BLaER1 treated with 17β-estradiol and CSF1 and Interleukin-3, amounts not matched to agents 10 nM and 100 nM (cell line): ENCODE data around the gene FOXN3.
"Not testable (repeated sequence)": the region's sequence is repeated elsewhere in the genome, so short reads cannot be mapped to it uniquely, and the experiment has no call there.

Source experiments
- H3K27ac ChIP-seq, 11 experiments: shearing (Covaris generic); formaldehyde crosslinking; 2 replicates each; pipeline ENCODE4 v1.8.1; 2022
- H3K27me3 ChIP-seq, 11 experiments: shearing (Covaris generic); formaldehyde crosslinking; 2 replicates each; pipeline ENCODE4 v1.8.1; 2022
- H3K36me3 ChIP-seq, 11 experiments: shearing (Covaris generic); formaldehyde crosslinking; 2 replicates each; pipeline ENCODE4 v1.8.1; 2022
- H3K4me1 ChIP-seq, 10 experiments: shearing (Covaris generic); formaldehyde crosslinking; 2 replicates each; pipeline ENCODE4 v1.8.1; 2022
- H3K4me2 ChIP-seq, 11 experiments: shearing (Covaris generic); formaldehyde crosslinking; 2 replicates each; pipeline ENCODE4 v1.8.1; 2022
- H3K4me3 ChIP-seq, 10 experiments: shearing (Covaris generic); formaldehyde crosslinking; 2 replicates each; pipeline ENCODE4 v1.8.1; 2022
- H3K9ac ChIP-seq, 11 experiments: shearing (Covaris generic); formaldehyde crosslinking; 2 replicates each; pipeline ENCODE4 v1.8.1; 2022
- H3K9me3 ChIP-seq, 11 experiments: shearing (Covaris generic); formaldehyde crosslinking; replicated peaks in 1 of 11; 2 replicates each; pipeline ENCODE4 v1.8.1; 2022
- H4K20me1 ChIP-seq, 11 experiments: shearing (Covaris generic); formaldehyde crosslinking; 2 replicates each; pipeline ENCODE4 v1.8.1; 2022
- Cebpa-rat ChIP-seq, 11 experiments: shearing (Covaris generic); IDR thresholded peaks; 2 replicates each; pipeline ENCODE4 v1.8.1; 2022

FOXN3 gene

DNA sequence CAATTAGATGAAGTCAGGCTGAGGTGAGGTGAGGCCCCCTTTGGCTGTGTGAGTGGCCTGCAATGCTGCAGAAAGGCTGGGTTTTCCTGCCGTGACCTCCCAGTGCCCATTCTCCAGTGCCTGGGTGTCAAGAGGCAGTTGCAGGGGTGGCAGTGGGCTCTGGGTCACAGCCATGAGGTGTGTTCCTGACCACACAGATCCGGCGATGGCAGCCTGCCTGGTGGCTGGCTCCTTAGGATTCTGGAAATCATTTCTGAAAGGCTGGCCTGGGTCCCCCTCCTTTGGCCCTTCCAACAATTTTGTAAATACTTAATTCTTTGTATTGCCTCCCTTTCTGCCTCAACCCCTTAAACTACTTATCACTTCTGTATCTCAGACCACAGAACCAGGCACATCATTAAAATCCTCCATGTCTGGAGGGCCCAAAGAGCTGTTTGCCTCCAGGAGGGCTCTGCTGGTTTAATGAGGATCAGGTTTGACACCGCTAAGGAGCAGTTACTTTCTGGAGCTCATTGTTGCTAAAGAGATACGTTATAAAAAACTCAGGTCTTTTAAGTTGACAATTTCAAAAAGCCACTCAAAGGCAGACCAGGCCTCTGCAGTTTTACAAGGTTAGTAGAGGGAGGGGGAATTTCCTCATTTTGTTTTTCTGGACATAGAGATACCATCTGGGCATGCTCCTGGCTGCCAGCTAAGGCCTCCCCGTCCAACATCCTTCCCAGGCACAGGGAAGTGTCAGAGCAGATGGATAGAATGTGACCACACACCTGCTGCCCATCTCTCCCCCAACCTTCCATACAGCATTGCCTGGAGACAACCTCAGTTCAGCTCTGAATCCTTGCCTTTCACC, 204.4 kb downstream of the FOXN3 start:
- H3K4me1 ChIP-seq: peaks cover 16 to 26% (median 19%) of the 10 kb centered on the region in 10 experiments
- no peak overlapping the region for H3K9ac ChIP-seq
- no peak overlapping the region for H3K27ac ChIP-seq
- no peak for TF ChIP-seq Cebpa-rat (IDR thresholded peaks at IDR 0.05)
- H3K9me3 ChIP-seq: peaks cover 0 to 7% (median 0%) of the 10 kb centered on the region in 11 experiments; a peak in 2 of 22 replicates
- H3K4me3 ChIP-seq: no peak overlapping the region
- H3K27me3 ChIP-seq: no peaks in the 10 kb centered on the region
- no peak overlapping the region for H3K4me2 ChIP-seq
- H3K36me3 ChIP-seq: peaks cover 12 to 74% (median 47%) of the 10 kb centered on the region in 11 experiments; a peak in 20 of 22 replicates
- peaks cover 0 to 80% (median 2%) of the 10 kb centered on the region in 11 experiments; a peak in 10 of 22 replicates for H4K20me1 ChIP-seq

DNA sequence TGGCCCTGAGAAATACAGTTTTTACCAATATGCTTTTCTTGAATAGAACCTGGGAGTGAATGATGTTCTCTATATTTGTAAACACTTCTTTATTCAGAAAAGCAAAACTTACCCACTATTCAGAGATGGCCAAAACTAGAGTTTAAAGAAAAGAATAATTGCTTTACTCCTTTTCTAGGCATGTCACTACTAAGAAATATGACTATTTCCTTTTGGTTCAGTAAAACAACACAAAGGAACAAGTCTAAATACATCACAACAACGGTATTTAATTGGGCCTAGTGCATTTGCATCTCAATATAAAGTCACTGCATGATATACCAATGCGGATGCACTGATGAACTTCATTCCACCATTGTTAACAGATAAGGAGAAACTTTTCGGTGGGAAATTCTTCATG, 207.5 kb downstream of the FOXN3 start:
- TF ChIP-seq Cebpa-rat (IDR thresholded peaks at IDR 0.05): no peak
- H3K9me3 ChIP-seq: peaks cover 0 to 12% (median 4%) of the 10 kb centered on the region in 11 experiments; a peak in 6 of 22 replicates

DNA sequence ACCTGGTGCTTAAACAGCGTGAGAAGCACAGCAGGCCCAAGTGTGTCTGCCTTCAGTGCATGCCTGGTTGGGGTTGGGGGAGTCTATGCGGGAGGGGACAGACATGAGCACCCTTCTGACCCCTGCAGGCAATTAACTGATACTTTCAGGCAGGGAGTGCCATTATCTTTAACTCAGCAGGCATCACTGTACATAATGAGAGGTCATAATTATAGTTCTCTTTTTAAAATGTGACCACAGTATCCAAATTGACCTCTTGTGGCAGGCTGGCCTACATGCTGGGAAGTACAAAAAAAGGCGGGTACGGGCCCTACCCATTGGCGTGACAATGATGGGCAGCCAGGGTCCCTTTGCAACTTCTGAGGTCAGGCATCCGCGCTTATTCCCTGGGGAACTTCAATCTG, 209.1 kb downstream of the FOXN3 start:
- peaks cover 0 to 99% (median 9%) of the 10 kb centered on the region in 11 experiments; a peak in 10 of 22 replicates for H4K20me1 ChIP-seq

More for the DNA sequence above, 207.5 kb downstream of the FOXN3 start:
- no peak overlapping the region for H3K9ac ChIP-seq
- no peak overlapping the region for H3K27ac ChIP-seq
- H3K4me1 ChIP-seq: peaks cover 36 to 50% (median 45%) of the 10 kb centered on the region in 10 experiments
- peaks cover 8 to 52% (median 31%) of the 10 kb centered on the region in 11 experiments; a peak in 17 of 22 replicates for H3K36me3 ChIP-seq
- no peak overlapping the region for H3K4me3 ChIP-seq
- H4K20me1 ChIP-seq: peaks cover 0 to 92% (median 9%) of the 10 kb centered on the region in 11 experiments; a peak in 9 of 22 replicates
- peak overlapping the region in 2 of 11 experiments; percentile 83 to 94; a peak in 1 of 22 replicates for H3K4me2 ChIP-seq
- no peaks in the 10 kb centered on the region for H3K27me3 ChIP-seq

DNA sequence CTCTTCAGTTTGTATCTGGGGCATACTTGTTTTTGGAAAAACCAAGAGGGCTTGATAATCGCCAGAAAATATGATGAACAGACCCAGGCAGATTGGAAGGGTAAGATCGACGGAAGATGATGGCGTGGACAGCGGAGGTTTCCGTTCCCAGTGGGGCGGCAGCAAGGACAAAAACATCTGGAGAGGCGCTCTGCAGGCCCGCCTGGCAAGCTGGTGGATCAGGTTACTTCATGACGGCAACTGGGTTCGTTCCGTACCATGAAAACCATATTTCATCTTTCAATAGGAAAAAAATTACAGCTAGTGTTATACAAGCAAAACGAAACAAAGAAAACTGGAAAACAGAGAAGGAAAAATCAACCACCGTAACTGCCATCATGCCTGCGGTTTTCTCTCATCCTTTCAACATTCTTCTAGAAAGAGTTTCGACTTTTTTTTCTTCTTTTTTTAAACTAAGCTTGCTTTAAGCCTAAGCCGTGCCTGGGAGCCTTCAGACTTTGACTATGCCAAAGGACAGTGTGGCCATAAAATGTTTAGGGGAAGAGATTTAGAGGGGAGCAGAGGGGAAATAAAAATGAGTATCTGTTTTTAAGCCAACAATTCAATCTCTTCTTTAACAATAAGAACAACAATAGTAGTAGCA, 210.5 kb downstream of the FOXN3 start:
- H3K4me3 ChIP-seq: peak overlapping the region; percentile 26 to 60 (median 49)
- TF ChIP-seq Cebpa-rat (IDR thresholded peaks at IDR 0.05): no peak
- peaks cover 0 to 12% (median 4%) of the 10 kb centered on the region in 11 experiments; a peak in 6 of 22 replicates for H3K9me3 ChIP-seq
- peaks cover 58 to 81% (median 74%) of the 10 kb centered on the region in 10 experiments for H3K4me1 ChIP-seq
- peaks cover 0 to 29% (median 10%) of the 10 kb centered on the region in 11 experiments; a peak in 14 of 22 replicates for H3K36me3 ChIP-seq
- peak overlapping the region; percentile 22 to 70 (median 55); a peak in 21 of 22 replicates for H3K9ac ChIP-seq
- H3K27ac ChIP-seq: peak overlapping the region in 9 of 11 experiments; percentile 36 to 78 (median 72); a peak in 18 of 22 replicates
- H3K27me3 ChIP-seq: no peaks in the 10 kb centered on the region
- peaks cover 0 to 98% (median 12%) of the 10 kb centered on the region in 11 experiments; a peak in 11 of 22 replicates for H4K20me1 ChIP-seq
- peak overlapping the region; percentile 71 to 94 (median 83) for H3K4me2 ChIP-seq

More for the DNA sequence above, 209.1 kb downstream of the FOXN3 start:
- H3K27me3 ChIP-seq: no peaks in the 10 kb centered on the region
- H3K9me3 ChIP-seq: peaks cover 0 to 12% (median 4%) of the 10 kb centered on the region in 11 experiments; a peak in 6 of 22 replicates
- H3K36me3 ChIP-seq: peaks cover 8 to 43% (median 23%) of the 10 kb centered on the region in 11 experiments; a peak in 15 of 22 replicates
- peak overlapping the region; percentile 71 to 94 (median 83) for H3K4me2 ChIP-seq
- H3K27ac ChIP-seq: peak overlapping the region in 4 of 11 experiments; percentile 43 to 76 (median 74); a peak in 8 of 22 replicates
- peaks cover 51 to 67% (median 61%) of the 10 kb centered on the region in 10 experiments for H3K4me1 ChIP-seq
- no peak for TF ChIP-seq Cebpa-rat (IDR thresholded peaks at IDR 0.05)
- no peak overlapping the region; a peak in 1 of 22 replicates for H3K9ac ChIP-seq
- H3K4me3 ChIP-seq: no peak overlapping the region

DNA sequence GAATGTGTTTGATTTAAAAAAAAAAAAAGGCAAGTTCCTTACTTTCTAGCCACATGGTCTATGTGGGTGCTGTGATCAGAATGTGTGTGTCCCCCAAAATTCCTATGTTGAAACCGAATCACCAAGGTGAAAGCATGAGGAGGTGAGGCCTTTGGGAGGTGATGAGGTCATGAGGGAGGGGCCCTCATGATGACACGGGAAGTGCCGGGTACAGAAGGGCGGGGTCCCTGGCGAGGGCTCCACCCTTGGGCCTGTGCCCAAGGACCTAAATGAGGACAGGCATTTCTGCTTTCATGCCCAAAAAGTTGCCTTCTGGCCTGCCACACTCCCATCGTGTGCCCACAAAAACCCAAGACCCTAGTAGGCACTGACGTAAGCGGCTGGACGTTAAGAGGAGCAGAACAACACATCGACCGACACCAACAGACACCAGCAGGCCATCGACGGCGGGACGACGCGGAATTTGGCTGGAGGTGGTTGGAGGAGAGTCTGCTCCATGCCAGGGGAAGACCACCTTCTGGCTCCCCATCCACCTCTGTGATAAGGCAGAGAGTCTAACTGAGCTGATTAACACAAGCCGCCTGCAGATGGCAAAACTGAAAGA, 211.8 kb downstream of the FOXN3 start:
- peaks cover 0 to 97% (median 12%) of the 10 kb centered on the region in 11 experiments; a peak in 11 of 22 replicates for H4K20me1 ChIP-seq
- H3K9me3 ChIP-seq: peaks cover 0 to 17% (median 5%) of the 10 kb centered on the region in 11 experiments; a peak in 11 of 22 replicates
- peak overlapping the region; percentile 71 to 94 (median 83); a peak in 19 of 22 replicates for H3K4me2 ChIP-seq
- H3K4me1 ChIP-seq: peaks cover 58 to 87% (median 80%) of the 10 kb centered on the region in 10 experiments
- peaks cover 0 to 28% (median 15%) of the 10 kb centered on the region in 11 experiments; a peak in 15 of 22 replicates for H3K36me3 ChIP-seq
- H3K27ac ChIP-seq: peak overlapping the region in 8 of 11 experiments; percentile 48 to 78 (median 73); a peak in 12 of 22 replicates
- peak overlapping the region in 1 of 10 experiments; percentile 60; a peak in 1 of 20 replicates for H3K4me3 ChIP-seq
- TF ChIP-seq Cebpa-rat (IDR thresholded peaks at IDR 0.05): no peak
- no peaks in the 10 kb centered on the region for H3K27me3 ChIP-seq
- peak overlapping the region in 2 of 11 experiments; percentile 55 to 67; a peak in 2 of 22 replicates for H3K9ac ChIP-seq

DNA sequence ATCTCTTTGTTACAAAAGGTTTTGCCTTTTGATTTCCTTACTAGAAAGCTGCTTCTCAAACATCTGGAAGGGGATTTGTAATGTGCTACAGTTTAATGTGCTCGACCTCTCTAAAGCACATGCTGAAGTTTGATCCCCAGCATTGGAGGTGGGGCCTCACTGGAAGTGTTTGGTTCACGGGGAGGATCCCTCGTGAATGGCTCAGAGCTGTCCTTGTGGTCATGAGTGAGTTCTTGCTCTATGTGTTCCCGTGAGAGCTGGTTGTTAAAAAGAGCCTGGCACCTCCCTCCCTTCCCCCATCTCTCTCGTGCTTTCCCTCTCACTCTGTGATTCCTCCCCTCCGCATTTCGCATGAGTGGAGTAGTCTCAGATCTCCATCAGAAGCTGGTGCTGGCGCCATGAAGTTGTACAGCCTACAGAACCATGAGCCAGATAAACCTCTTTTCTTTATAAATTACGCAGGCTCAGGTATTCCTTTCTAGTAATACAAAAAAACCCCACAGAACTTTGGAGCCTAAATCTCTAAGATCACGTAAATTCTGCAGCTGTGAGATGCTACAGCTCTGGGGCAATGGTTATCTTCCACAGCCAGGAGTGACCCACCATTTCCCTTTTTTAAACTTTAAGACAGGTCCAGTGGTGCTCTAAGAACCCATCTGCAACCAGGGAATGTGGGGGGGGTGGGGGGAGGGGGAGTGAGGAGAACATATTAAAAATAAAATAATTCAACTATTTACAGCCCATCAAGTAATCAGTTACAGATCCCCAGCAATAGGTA, 214.4 kb downstream of the FOXN3 start:
- peaks cover 16 to 39% (median 27%) of the 10 kb centered on the region in 11 experiments for H3K36me3 ChIP-seq
- peak overlapping the region; percentile 8 to 63 (median 51); a peak in 20 of 22 replicates for H3K4me2 ChIP-seq
- peaks cover 47 to 75% (median 64%) of the 10 kb centered on the region in 10 experiments for H3K4me1 ChIP-seq
- no peak overlapping the region for H3K9ac ChIP-seq
- no peak for TF ChIP-seq Cebpa-rat (IDR thresholded peaks at IDR 0.05)
- no peaks in the 10 kb centered on the region for H3K27me3 ChIP-seq
- H3K27ac ChIP-seq: 0 out of 22 replicates have a peak overlapping the region, but pooled peaks of 1 of the 11 experiments have one; percentile 2
- peaks cover 12 to 40% (median 30%) of the 10 kb centered on the region in 11 experiments for H3K9me3 ChIP-seq
- H4K20me1 ChIP-seq: peaks cover 0 to 78% (median 10%) of the 10 kb centered on the region in 11 experiments; a peak in 11 of 22 replicates
- no peak overlapping the region for H3K4me3 ChIP-seq

DNA sequence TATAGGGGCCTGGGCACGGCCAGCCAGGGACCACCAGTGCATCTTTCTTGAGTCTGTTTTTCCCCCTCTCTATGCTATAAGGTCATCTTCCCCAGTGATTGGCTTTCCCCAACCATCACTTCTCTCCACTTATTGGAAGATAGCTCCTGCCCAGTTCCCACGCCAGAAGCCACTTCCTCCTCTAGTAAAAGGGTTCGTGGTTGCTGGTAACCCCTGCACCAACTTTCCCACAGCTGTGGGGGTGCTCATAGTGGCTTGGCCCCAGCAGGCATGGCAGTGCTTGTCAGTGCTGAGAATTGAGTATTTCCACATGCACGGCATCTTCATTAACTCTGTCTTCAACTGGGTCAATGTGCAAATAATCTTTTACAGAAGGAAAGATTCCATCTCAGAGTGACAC, 215.4 kb downstream of the FOXN3 start:
- Histone ChIP-seq H3K27ac (0 out of 22 replicates have a peak overlapping the region, but pooled peaks of 1 of the 11 experiments have one; percentile 11), H3K4me2 (peak overlapping the region; percentile 12 to 58 (median 47); a peak in 18 of 22 replicates), H3K4me3 (no peak overlapping the region), H3K27me3 (no peaks in the 10 kb centered on the region), H3K4me1 (peaks cover 37 to 65% (median 55%) of the 10 kb centered on the region in 10 experiments), H3K9ac (no peak overlapping the region), H4K20me1 (peaks cover 0 to 69% (median 9%) of the 10 kb centered on the region in 11 experiments; a peak in 11 of 22 replicates), H3K9me3 (peaks cover 22 to 50% (median 40%) of the 10 kb centered on the region in 11 experiments), H3K36me3 (peaks cover 25 to 48% (median 36%) of the 10 kb centered on the region in 11 experiments)
- no peak for TF ChIP-seq Cebpa-rat (IDR thresholded peaks at IDR 0.05)

DNA sequence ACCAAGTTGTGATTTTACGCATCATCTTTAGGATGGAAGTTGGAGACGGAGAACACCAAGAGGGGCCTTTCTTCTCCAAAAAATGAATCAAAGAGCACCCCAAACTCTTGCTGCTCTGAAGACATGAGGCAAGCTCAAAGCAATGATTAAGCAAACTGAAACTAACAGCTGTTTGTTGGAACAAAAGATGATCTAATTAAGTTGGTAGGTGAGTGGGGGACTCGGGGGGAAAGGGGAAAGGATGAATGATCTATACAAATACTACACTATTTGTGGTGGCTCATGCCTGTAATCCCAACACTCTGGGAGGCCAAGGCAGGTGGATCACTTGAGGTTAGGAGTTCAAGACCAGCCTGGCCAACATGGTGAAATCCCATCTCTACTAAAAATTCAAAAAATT, 217.7 kb downstream of the FOXN3 start:
- not testable (repeated sequence) for H3K27me3 ChIP-seq, H3K4me3 ChIP-seq, H3K9ac ChIP-seq
- Histone ChIP-seq H3K4me1 (peaks cover 19 to 43% (median 37%) of the 10 kb centered on the region in 10 experiments), H4K20me1 (peaks cover 0 to 47% (median 9%) of the 10 kb centered on the region in 11 experiments; a peak in 10 of 22 replicates), H3K4me2 (peak overlapping the region in 4 of 11 experiments; percentile 15 to 28 (median 19); a peak in 1 of 22 replicates), H3K27ac (peak overlapping the region in 2 of 11 experiments; percentile 13 to 23; a peak in 1 of 22 replicates), H3K9me3 (peaks cover 39 to 60% (median 45%) of the 10 kb centered on the region in 11 experiments), H3K36me3 (peaks cover 39 to 59% (median 51%) of the 10 kb centered on the region in 11 experiments)
